Panc1 (cell line): ENCODE results near the gene SGCE.
A peak's percentile ranks its signal among the peaks of the same experiment; 100 is the strongest.

Experiments
- CTCF ChIP-seq: fragments of 450-650 bp; IDR thresholded peaks from 2 replicates; pipeline ENCODE4 v1.5.1; 2017; ENCODE audit warnings: mild to moderate bottlenecking
- POLR2AphosphoS5 ChIP-seq: IDR thresholded peaks from 2 replicates; pipeline ENCODE4 v1.6.1; 2012; ENCODE audit warnings: mild to moderate bottlenecking, low read depth, low read length, moderate library complexity
- TF ChIP-seq, protein P1 (sequence below), 2 experiments: IDR thresholded peaks; 2 replicates each; pipeline ENCODE4 v1.6.1; 2011 to 2012; ENCODE audit warnings: low read depth in 2 of 2, control low read depth in 1 of 2, low read length in 1 of 2, mild to moderate bottlenecking in 1 of 2, moderate library complexity in 1 of 2; ENCODE audit not compliant: insufficient read depth in 1 of 2

DNA sequence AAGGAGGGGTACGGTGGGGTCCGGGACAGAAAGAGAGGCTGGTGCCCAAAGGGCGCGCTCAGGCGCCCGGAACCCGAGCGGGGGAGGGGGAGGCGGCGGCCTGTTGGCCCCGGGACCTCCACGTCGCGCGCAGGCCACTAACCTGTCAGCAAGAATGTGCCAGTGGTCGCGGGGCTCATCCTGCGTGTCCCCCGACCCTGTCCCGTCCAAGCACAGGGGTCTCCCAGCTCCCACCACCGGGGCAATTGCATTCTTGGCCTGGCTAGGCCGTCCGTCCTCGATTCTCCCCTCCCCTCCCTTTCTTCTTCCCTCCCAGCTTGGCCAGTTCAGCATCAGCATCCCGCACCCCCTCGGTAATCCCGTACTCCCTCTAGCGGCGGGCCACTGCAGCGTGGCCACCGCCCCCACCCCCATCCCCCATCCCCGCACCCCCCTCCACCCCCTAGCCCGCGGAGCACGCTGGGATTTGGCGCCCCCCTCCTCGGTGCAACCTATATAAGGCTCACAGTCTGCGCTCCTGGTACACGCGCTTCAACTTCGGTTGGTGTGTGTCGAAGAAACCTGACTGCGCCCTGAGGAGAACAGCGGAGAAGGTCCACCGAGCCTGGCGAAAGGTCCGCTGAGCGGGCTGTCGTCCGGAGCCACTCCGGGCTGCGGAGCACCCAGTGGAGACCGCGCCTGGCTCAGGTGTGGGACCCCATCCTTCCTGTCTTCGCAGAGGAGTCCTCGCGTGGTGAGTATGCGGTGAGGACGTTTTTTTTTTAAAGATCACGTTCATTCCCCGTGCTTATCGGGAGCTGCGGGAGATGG is at the start of gene SGCE:
- TF ChIP-seq CTCF (peak; percentile 74), POLR2AphosphoS5 (peak; percentile 51; the same call in 1 of the 2 replicates)
- TF ChIP-seq, protein P1, sequence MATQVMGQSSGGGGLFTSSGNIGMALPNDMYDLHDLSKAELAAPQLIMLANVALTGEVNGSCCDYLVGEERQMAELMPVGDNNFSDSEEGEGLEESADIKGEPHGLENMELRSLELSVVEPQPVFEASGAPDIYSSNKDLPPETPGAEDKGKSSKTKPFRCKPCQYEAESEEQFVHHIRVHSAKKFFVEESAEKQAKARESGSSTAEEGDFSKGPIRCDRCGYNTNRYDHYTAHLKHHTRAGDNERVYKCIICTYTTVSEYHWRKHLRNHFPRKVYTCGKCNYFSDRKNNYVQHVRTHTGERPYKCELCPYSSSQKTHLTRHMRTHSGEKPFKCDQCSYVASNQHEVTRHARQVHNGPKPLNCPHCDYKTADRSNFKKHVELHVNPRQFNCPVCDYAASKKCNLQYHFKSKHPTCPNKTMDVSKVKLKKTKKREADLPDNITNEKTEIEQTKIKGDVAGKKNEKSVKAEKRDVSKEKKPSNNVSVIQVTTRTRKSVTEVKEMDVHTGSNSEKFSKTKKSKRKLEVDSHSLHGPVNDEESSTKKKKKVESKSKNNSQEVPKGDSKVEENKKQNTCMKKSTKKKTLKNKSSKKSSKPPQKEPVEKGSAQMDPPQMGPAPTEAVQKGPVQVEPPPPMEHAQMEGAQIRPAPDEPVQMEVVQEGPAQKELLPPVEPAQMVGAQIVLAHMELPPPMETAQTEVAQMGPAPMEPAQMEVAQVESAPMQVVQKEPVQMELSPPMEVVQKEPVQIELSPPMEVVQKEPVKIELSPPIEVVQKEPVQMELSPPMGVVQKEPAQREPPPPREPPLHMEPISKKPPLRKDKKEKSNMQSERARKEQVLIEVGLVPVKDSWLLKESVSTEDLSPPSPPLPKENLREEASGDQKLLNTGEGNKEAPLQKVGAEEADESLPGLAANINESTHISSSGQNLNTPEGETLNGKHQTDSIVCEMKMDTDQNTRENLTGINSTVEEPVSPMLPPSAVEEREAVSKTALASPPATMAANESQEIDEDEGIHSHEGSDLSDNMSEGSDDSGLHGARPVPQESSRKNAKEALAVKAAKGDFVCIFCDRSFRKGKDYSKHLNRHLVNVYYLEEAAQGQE (IDR thresholded peaks at IDR 0.05; ENCODE audit: insufficient read depth in 1 of 2, low read depth in 2 of 2, low read length in 1 of 2) = no peak
